Activated naive CD4-positive, alpha-beta T cell treated with anti-CD3 and anti-CD28 coated beads, Interleukin-2, amount 10 ng/mL, durations not matched to agents 7 days and 5 days (primary cell): ENCODE results near the gene GLB1L3.

Experiments
- CTCF ChIA-PET: fragments of 350-600 bp; sonication (Branson Sonifier 250); formaldehyde crosslinking; loops from one replicate; lab custom pipeline; 2021; ENCODE audit warnings: antibody characterized with exemption; lab: Charles Lee
- DNase-seq: peaks from one replicate; pipeline ENCODE4 v3.0.0-alpha.2; 2020
- H3K27ac Mint-ChIP-seq: one replicate; pipeline ENCODE4 v1.8.0; 2021; ENCODE audit warnings: mild to moderate bottlenecking, moderate library complexity, mixed read lengths
- H3K27me3 Mint-ChIP-seq: one replicate; pipeline ENCODE4 v1.8.0; 2021; ENCODE audit warnings: mild to moderate bottlenecking, mixed read lengths
- H3K36me3 Mint-ChIP-seq: one replicate; pipeline ENCODE4 v1.8.0; 2021; ENCODE audit warnings: mixed read lengths
- H3K4me1 Mint-ChIP-seq: one replicate; pipeline ENCODE4 v1.8.0; 2021; ENCODE audit warnings: mixed read lengths
- H3K4me3 Mint-ChIP-seq: one replicate; pipeline ENCODE4 v1.8.0; 2021; ENCODE audit warnings: mild to moderate bottlenecking, moderate library complexity, mixed read lengths
- H3K9me3 Mint-ChIP-seq: one replicate; pipeline ENCODE4 v1.8.0; 2021; ENCODE audit warnings: mixed read lengths

GLB1L3 gene

DNA sequence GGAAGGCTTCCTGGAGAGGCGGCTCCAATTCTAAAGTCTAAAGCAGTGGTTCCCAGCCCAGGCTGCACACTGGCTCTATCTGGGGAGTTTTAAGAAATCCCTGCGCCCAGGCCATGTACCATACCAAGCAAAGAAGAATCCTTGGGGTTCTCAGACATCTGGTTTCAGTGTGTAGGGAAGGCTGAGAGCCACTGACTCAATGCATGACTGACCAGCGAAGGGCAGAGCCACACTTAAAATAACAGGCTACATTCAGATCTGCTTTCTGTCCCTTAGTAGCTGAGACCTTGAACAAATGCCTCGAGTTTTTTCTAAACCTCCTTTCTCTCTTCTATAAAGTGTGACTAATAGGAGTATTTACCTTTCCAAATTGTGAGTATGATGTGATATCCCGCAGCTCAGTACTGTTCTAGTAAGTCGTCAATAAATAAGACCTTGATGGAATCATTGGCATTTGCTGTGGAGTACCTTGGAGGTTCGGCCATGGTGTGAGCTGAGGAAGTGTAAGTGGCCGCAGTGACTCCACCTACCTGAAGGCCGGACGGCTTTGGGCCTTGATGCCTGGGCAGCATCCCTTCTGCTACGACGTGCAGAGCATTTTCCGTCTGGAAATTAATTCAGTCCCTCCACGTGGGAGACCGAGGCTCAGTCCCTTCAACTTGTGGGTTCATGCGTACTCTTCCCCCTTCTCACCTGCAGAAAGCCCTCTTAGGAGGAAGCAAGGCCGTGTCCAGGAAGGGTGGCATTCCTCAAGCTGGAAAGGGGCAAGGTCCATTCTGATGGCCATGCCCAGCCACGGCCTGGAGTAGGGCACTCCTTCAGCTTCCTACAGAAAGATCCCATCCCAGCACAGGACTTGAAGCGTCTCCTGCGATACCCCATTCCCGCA, 80.7 kb downstream of the GLB1L3 start:
- peaks cover 20% of the 10 kb centered on the region for H3K4me1 Mint-ChIP-seq
- no peak overlapping the region for H3K27ac Mint-ChIP-seq
- CTCF ChIA-PET, result no interaction called here
- H3K4me3 Mint-ChIP-seq, result no peak overlapping the region
- no peaks in the 10 kb centered on the region for H3K9me3 Mint-ChIP-seq
- no peaks in the 10 kb centered on the region for H3K36me3 Mint-ChIP-seq
- peaks cover 21% of the 10 kb centered on the region for H3K27me3 Mint-ChIP-seq
- DNase-seq, result no peak

- DNase-seq, result no peak
- no peak overlapping the region for H3K4me3 Mint-ChIP-seq
- no peak overlapping the region for H3K27ac Mint-ChIP-seq
- CTCF ChIA-PET, result no interaction called here
- H3K27me3 Mint-ChIP-seq, result peaks cover 21% of the 10 kb centered on the region
- no peaks in the 10 kb centered on the region for H3K9me3 Mint-ChIP-seq
- no peaks in the 10 kb centered on the region for H3K36me3 Mint-ChIP-seq
- peaks cover 23% of the 10 kb centered on the region for H3K4me1 Mint-ChIP-seq
These were observed 81.3 kb downstream of the GLB1L3 start for GRCh38 chr11:134357545-134357839.

GRCh38 chr11:134358165-134358855, 82.1 kb downstream of the GLB1L3 start:
- Mint-ChIP-seq H3K4me3 (no peak overlapping the region), H3K36me3 (no peaks in the 10 kb centered on the region), H3K27me3 (peaks cover 24% of the 10 kb centered on the region), H3K9me3 (no peaks in the 10 kb centered on the region), H3K4me1 (peaks cover 23% of the 10 kb centered on the region), H3K27ac (no peak overlapping the region)
- DNase-seq, result no peak
- CTCF ChIA-PET, result no interaction called here

DNA sequence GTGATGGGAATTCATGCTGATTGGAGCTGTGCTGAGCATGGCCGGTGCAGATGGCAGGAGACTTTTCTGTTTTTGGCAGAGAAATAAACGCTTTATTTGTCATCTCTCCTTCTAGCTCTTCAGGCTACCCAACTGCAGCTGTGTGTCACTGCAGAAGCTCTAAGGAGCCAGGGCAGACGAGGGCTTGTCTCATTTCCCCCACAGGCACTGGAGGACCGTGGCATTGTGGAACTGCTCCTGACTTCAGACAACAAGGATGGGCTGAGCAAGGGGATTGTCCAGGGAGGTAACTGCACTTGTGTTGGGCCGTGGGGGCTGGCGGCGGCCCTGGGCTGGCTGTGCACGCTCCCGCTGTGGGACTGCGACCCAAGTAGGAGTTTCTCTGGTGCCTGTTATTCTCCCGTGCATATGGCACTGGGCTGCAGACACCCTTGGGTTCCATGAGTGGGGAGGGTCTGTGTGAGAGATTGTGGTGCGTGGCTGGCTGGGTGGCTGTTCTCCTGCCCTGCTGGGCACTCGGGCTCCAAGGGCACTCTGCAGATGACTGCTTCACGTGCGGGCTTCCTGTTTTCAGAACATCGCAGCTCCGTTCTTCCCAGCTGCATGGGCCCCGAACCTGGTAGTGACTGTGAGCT, 82.8 kb downstream of the GLB1L3 start:
- Mint-ChIP-seq H3K27ac (no peak overlapping the region), H3K4me1 (peaks cover 23% of the 10 kb centered on the region), H3K4me3 (no peak overlapping the region), H3K27me3 (peaks cover 24% of the 10 kb centered on the region), H3K36me3 (no peaks in the 10 kb centered on the region), H3K9me3 (no peaks in the 10 kb centered on the region)
- CTCF ChIA-PET, result interaction anchor here (1.0 to 1.8 kb wide), 5 partner anchors 9 to 508 kb away, joined by 3 to 6 read pairs (median 3); no protein-coding TSS in a partner anchor
- no peak for DNase-seq

DNA sequence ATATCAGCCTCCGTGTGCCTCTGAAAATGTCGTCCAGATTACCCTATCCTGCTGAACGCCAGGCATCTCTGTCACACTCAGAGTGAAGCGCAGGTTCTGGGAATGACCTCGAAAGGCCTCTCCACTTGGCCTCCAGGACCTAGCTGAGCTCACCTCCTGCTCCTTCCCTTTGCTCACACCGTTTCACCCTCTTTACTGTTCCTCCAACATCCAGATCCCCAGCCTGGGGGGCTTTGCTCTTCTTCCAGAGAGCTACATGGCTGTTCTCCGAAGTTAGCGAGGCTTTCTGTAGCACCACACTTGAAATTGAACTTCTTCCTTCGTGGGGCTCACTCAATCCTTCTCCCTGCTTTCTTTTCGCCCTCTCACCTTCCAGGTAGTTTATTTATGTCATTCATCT, 83.5 kb downstream of the GLB1L3 start:
- Mint-ChIP-seq H3K4me3 (no peak overlapping the region), H3K4me1 (peaks cover 23% of the 10 kb centered on the region), H3K9me3 (no peaks in the 10 kb centered on the region), H3K36me3 (no peaks in the 10 kb centered on the region), H3K27ac (no peak overlapping the region), H3K27me3 (peaks cover 24% of the 10 kb centered on the region)
- CTCF ChIA-PET, result interaction anchor here (0.6 to 1.8 kb wide), 7 partner anchors 10 to 507 kb away, joined by 3 to 6 read pairs (median 3); no protein-coding TSS in a partner anchor
- no peak for DNase-seq

DNA sequence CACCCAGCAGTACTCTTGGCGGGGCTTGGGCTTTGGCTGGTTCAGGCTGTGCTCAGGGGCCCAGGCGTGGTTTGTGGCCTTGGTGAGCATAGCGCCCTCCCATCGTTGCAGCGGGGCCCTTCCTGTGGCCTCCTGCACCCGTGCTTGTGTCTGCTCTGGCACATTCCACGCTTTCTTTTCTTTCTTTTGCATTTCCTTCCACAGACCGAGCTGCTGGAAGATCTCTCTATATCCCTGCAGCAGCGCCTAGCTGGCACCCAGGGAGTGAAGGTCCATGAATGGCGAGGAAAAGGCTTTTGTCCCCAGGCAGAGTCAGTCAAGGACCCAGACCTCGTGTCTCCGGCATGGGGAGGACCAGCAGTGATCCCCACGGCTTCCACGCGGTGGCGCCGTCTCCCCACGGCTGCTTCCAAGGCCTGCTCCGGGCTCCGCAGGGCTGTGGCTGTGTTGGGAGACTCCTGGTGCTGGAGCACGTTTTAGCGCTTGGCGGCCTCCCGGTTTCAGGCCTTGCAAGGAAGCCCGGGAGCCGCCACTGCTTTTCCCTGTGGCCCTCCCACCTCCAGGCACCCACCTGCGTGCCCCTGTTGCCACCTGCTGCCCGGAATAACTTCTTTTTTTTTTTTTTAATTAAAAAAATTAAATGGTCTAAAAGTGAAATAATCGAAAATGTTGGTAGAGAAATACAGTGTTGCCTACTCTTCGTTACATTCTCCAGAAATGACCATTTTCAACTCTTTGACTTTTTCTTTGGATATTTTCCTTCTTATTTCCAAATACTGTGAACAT, 84.1 kb downstream of the GLB1L3 start:
- Mint-ChIP-seq H3K4me3 (no peak overlapping the region), H3K27ac (no peak overlapping the region), H3K4me1 (peaks cover 22% of the 10 kb centered on the region), H3K27me3 (peaks cover 20% of the 10 kb centered on the region), H3K36me3 (no peaks in the 10 kb centered on the region), H3K9me3 (no peaks in the 10 kb centered on the region)
- peak; percentile 86 for DNase-seq
- CTCF ChIA-PET, result interaction anchor here (0.6 to 1.8 kb wide), 7 partner anchors 11 to 507 kb away, joined by 3 to 6 read pairs (median 3); no protein-coding TSS in a partner anchor

- Mint-ChIP-seq H3K27ac (peak overlapping the region; percentile 68), H3K9me3 (no peaks in the 10 kb centered on the region), H3K36me3 (no peaks in the 10 kb centered on the region), H3K27me3 (peaks cover 20% of the 10 kb centered on the region), H3K4me1 (peaks cover 20% of the 10 kb centered on the region), H3K4me3 (no peak overlapping the region)
- no peak for DNase-seq
- CTCF ChIA-PET, result no interaction called here
These were observed 85.5 kb downstream of the GLB1L3 start for GRCh38 chr11:134361661-134362060.

DNA sequence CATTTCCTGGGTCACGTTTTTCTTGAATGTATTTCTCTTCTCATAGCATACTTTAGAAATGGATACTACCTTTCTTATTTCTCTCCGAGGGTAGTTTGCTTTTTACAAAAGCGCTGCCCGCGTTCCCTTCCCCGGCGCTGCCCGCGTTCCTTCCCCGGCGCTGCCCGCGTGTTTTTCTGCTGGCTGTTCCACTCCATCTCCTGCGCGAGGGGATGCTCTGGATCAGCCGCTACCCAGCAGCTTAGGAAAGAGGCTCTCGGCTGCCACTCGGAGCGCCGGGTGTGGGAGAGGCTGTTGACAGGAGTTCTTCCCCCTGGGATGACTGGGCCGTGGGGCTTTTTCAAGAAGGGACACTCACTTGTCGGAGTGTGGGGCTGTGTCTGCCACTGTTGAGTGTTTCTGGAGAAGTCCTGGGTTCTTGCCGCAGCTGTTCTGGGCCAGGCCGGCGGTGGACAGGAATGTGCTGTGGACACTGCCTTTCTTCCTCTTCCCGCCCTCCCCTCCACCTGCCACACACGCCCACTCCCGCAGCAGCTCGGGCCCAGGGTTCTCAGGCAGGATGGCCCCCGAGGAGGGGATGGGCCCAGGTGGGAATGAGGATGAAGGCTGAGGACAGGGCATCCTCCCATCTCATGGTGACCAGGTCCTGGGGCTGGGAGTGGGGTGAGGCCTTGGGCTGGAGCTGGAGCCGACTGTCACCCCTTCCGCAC, 86.2 kb downstream of the GLB1L3 start:
- H3K27me3 Mint-ChIP-seq, result peaks cover 20% of the 10 kb centered on the region
- H3K4me1 Mint-ChIP-seq, result peaks cover 20% of the 10 kb centered on the region
- H3K9me3 Mint-ChIP-seq, result no peaks in the 10 kb centered on the region
- H3K36me3 Mint-ChIP-seq, result no peaks in the 10 kb centered on the region
- H3K27ac Mint-ChIP-seq, result peak overlapping the region; percentile 68
- CTCF ChIA-PET, result no interaction called here
- no peak for DNase-seq
- H3K4me3 Mint-ChIP-seq, result no peak overlapping the region

- CTCF ChIA-PET, result no interaction called here
- Mint-ChIP-seq H3K27me3 (peaks cover 18% of the 10 kb centered on the region), H3K4me1 (peaks cover 20% of the 10 kb centered on the region), H3K27ac (no peak overlapping the region), H3K36me3 (no peaks in the 10 kb centered on the region), H3K9me3 (no peaks in the 10 kb centered on the region), H3K4me3 (no peak overlapping the region)
- no peak for DNase-seq
These were observed 87.0 kb downstream of the GLB1L3 start for GRCh38 chr11:134363161-134363560.

DNA sequence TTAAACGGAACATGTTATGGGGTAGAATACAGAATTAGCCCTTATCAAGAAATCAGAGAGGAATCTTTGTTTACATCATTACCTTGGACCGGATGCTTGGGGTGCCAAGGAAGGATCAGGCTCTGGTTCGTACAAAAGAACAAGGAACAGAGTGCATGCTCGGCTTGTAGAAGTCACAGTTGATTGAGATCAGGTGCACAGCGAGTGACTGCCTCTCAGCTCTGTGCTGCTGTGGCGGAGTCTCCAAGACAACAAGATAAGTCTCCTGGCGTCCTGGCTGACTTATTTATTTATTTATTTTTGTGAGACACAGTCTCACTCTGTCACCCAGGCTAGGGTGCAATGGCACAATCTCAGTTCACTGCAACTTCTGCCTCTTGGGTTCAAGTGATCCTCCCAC, 87.4 kb downstream of the GLB1L3 start:
- Mint-ChIP-seq H3K4me1 (peaks cover 20% of the 10 kb centered on the region), H3K36me3 (no peaks in the 10 kb centered on the region), H3K27me3 (peaks cover 14% of the 10 kb centered on the region), H3K9me3 (no peaks in the 10 kb centered on the region), H3K27ac (no peak overlapping the region), H3K4me3 (no peak overlapping the region)
- CTCF ChIA-PET, result no interaction called here
- no peak for DNase-seq

DNA sequence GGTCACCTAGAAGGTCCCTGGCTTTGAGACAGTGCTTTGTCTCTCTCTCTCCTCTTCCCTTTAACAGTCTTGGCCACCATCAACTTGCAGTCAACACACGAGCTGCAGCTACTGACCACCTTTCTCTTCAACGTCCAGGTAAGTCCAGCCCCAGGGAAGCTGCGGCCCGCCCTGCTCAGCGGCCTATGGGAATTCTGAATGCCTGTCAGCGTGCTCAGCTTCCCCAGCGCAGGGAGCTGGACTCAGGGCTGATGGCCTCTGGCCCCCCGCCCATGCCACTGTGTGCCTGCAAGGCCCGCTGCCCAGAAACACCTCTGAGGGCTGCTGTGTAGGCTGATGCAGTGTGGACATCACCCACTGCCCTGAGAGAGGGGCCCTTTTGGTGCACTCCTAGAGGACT, 88.1 kb downstream of the GLB1L3 start:
- CTCF ChIA-PET, result no interaction called here
- H3K27ac Mint-ChIP-seq, result no peak overlapping the region
- H3K9me3 Mint-ChIP-seq, result no peaks in the 10 kb centered on the region
- no peak overlapping the region for H3K4me3 Mint-ChIP-seq
- no peak for DNase-seq
- peaks cover 20% of the 10 kb centered on the region for H3K4me1 Mint-ChIP-seq
- H3K27me3 Mint-ChIP-seq, result peaks cover 8% of the 10 kb centered on the region
- no peaks in the 10 kb centered on the region for H3K36me3 Mint-ChIP-seq

GRCh38 chr11:134365011-134365925, 89.1 kb downstream of the GLB1L3 start:
- H3K27ac Mint-ChIP-seq, result no peak overlapping the region
- H3K4me3 Mint-ChIP-seq, result no peak overlapping the region
- H3K27me3 Mint-ChIP-seq, result peaks cover 5% of the 10 kb centered on the region
- DNase-seq, result no peak
- H3K9me3 Mint-ChIP-seq, result no peaks in the 10 kb centered on the region
- CTCF ChIA-PET, result no interaction called here
- no peaks in the 10 kb centered on the region for H3K36me3 Mint-ChIP-seq
- peaks cover 12% of the 10 kb centered on the region for H3K4me1 Mint-ChIP-seq

DNA sequence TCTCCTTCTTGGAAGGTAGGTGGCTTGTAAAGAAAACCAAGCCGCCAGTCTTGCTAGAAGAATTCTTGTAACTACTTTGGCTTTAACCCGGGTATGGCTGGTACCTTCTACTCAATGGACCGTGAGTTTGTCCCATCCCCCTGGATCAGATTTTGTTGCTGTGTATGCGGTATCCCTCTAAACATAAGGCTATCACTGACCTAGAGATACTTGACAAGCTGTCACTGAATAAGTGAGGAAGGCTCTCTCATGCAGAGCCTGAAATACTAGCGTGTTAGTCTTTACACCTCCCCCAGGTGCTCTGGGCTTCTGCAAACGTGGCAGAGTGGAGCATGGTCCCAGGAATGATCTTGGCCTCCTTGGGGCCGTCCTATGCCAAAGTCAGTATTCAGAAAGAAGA, 90.1 kb downstream of the GLB1L3 start:
- Mint-ChIP-seq H3K27me3 (peaks cover 3% of the 10 kb centered on the region), H3K9me3 (no peaks in the 10 kb centered on the region), H3K4me3 (no peak overlapping the region), H3K27ac (no peak overlapping the region), H3K36me3 (no peaks in the 10 kb centered on the region), H3K4me1 (peaks cover 9% of the 10 kb centered on the region)
- DNase-seq, result no peak
- CTCF ChIA-PET, result no interaction called here
